T1000 (cell line): Measurements from ENCODE around the gene TMC1.

Experiments used
- DNase-seq: peaks from one replicate; lab custom pipeline; 2025; ENCODE audit warnings: mixed read lengths; lab: John Stamatoyannopoulos, UW

TMC1 gene

GRCh38 chr9:72614067-72614466 lies 92.7 kb downstream of the TMC1 start:
- no peak for DNase-seq

- no peak for DNase-seq
These were observed 94.5 kb downstream of the TMC1 start for GRCh38 chr9:72615931-72616330.

- DNase-seq = no peak
These were observed 97.4 kb downstream of the TMC1 start for GRCh38 chr9:72618811-72619210.

GRCh38 chr9:72622186-72622585 lies 100.8 kb downstream of the TMC1 start:
- DNase-seq = no peak

GRCh38 chr9:72623156-72623555 lies 101.7 kb downstream of the TMC1 start:
- DNase-seq = no peak

GRCh38 chr9:72627147-72627546 lies 105.7 kb downstream of the TMC1 start:
- DNase-seq = no peak

- no peak for DNase-seq
These were observed 106.6 kb downstream of the TMC1 start for GRCh38 chr9:72627956-72628540.

- DNase-seq = no peak
These were observed 112.6 kb downstream of the TMC1 start for GRCh38 chr9:72633966-72634365.

GRCh38 chr9:72635197-72635596 lies 113.8 kb downstream of the TMC1 start:
- DNase-seq = no peak

GRCh38 chr9:72636621-72637020 lies 115.2 kb downstream of the TMC1 start:
- DNase-seq = no peak

- no peak for DNase-seq
These were observed 122.2 kb downstream of the TMC1 start for GRCh38 chr9:72643651-72644050.

- DNase-seq = no peak
These were observed 124.7 kb downstream of the TMC1 start for GRCh38 chr9:72646061-72646460.

GRCh38 chr9:72648324-72649126 lies 127.1 kb downstream of the TMC1 start:
- DNase-seq = no peak

GRCh38 chr9:72649127-72649442 lies 127.7 kb downstream of the TMC1 start:
- no peak for DNase-seq

- DNase-seq = no peak
These were observed 128.8 kb downstream of the TMC1 start for GRCh38 chr9:72650206-72650605.

- no peak for DNase-seq
These were observed 134.6 kb downstream of the TMC1 start for GRCh38 chr9:72656021-72656420.

- DNase-seq = no peak
These were observed 135.6 kb downstream of the TMC1 start for GRCh38 chr9:72657023-72657422.

- DNase-seq = no peak
These were observed 137.3 kb downstream of the TMC1 start for GRCh38 chr9:72658703-72659102.

GRCh38 chr9:72661401-72662135 lies 140.2 kb downstream of the TMC1 start:
- DNase-seq = no peak

- DNase-seq = no peak
These were observed 144.0 kb downstream of the TMC1 start for GRCh38 chr9:72665421-72665820.

GRCh38 chr9:72667181-72667580 lies 145.8 kb downstream of the TMC1 start:
- DNase-seq = no peak

- DNase-seq = no peak
These were observed 153.6 kb downstream of the TMC1 start for GRCh38 chr9:72674961-72675360.

- no peak for DNase-seq
These were observed 154.2 kb downstream of the TMC1 start for GRCh38 chr9:72675586-72675985.
